Endothelial cell of umbilical vein (primary cell): ENCODE results near the gene MCTP1. TPM values are rescaled to one million over a fixed set of nuclear protein-coding genes. Genes with fewer than 3 reads are reported as not detected.

Source experiments
- BruUV-seq: library from RNA; stranded (reverse); fragments of 400-500 nt; replicated peaks from 2 replicates; lab custom pipeline; 2021; lab: Mats Ljungman, UMichigan
- CTCF ChIA-PET: fragments of 300-600, 350-600 bp; sonication (Branson Sonifier 250); formaldehyde crosslinking; loops from one replicate; lab custom pipeline; 2021; ENCODE audit warnings: antibody characterized with exemption, inconsistent platforms; lab: Charles Lee
- POLR2A ChIA-PET: fragments of 300-600, 350-600 bp; sonication (Branson Sonifier 250); formaldehyde crosslinking; loops from one replicate; lab custom pipeline; 2021; ENCODE audit warnings: antibody characterized with exemption, inconsistent platforms; lab: Charles Lee
- DNase-seq: peaks from one replicate; pipeline ENCODE4 v3.0.0-alpha.2; 2011; ENCODE audit warnings: low read depth, low spot score
- FAIRE-seq: peaks from 2 replicates; lab custom pipeline; 2011; peaks lifted over from hg19 to GRCh38; lab: Jason Lieb, UNC
- H2AFZ ChIP-seq: 2 replicates; pipeline ENCODE4 v1.6.0; 2012; ENCODE audit warnings: low read depth, low read length, control low read depth, inconsistent platforms
- H3K27ac ChIP-seq: 2 replicates; pipeline ENCODE4 v1.5.1; 2011; ENCODE audit warnings: low read depth, mild to moderate bottlenecking, control low read depth, low read length, moderate library complexity; ENCODE audit not compliant: insufficient read depth
- H3K27me3 ChIP-seq, 2 experiments: 2 replicates each; pipeline versions ENCODE4 v1.6.0 to v1.6.1; 2011; ENCODE audit warnings: low read length in 2 of 2, mixed read lengths in 1 of 2; ENCODE audit not compliant: control insufficient read depth in 2 of 2, insufficient read depth in 2 of 2
- H3K36me3 ChIP-seq, 2 experiments: 2 replicates in 1 of 2; 3 replicates in 1 of 2; pipeline ENCODE4 v1.5.1; 2011; ENCODE audit warnings: low read length in 2 of 2, mild to moderate bottlenecking in 1 of 2, moderate library complexity in 1 of 2; ENCODE audit not compliant: control insufficient read depth in 2 of 2, insufficient read depth in 2 of 2; ENCODE audit errors: extremely low read depth in 1 of 2
- H3K4me1 ChIP-seq: 3 replicates; pipeline ENCODE4 v1.5.1; 2011; ENCODE audit warnings: mild to moderate bottlenecking, low read length; ENCODE audit not compliant: control insufficient read depth, insufficient read depth; ENCODE audit errors: extremely low read depth
- H3K4me2 ChIP-seq: 2 replicates; pipeline ENCODE4 v1.6.1; 2011; ENCODE audit warnings: low read length, control low read depth, mixed read lengths; ENCODE audit not compliant: insufficient read depth
- H3K4me3 ChIP-seq, 3 experiments: fragments of 200-600 bp in 1 of 3; sonication (generic), shearing (Covaris generic) in 1 of 3; replicated peaks in 1 of 3; 2 replicates each; pipeline ENCODE4 v1.5.1; 2011 to 2016; ENCODE audit warnings: control low read depth in 3 of 3, low read length in 3 of 3, mild to moderate bottlenecking in 2 of 3, inconsistent platforms in 1 of 3, low read depth in 1 of 3, moderate library complexity in 1 of 3; ENCODE audit not compliant: insufficient read depth in 1 of 3
- H3K79me2 ChIP-seq: 2 replicates; pipeline ENCODE4 v1.6.0; 2012; ENCODE audit warnings: low read length, inconsistent platforms; ENCODE audit not compliant: control insufficient read depth, insufficient read depth
- H3K9ac ChIP-seq: replicated peaks from 2 replicates; pipeline ENCODE3; 2011; ENCODE audit warnings: low read length, control low read depth; ENCODE audit not compliant: insufficient read depth; ENCODE audit errors: extremely low read depth
- H3K9me1 ChIP-seq: replicated peaks from 3 replicates; pipeline ENCODE4 v1.6.0; 2011; ENCODE audit warnings: mild to moderate bottlenecking, low read length; ENCODE audit not compliant: control insufficient read depth, insufficient read depth; ENCODE audit errors: extremely low read depth
- H3K9me3 ChIP-seq: replicated peaks from 2 replicates; pipeline ENCODE4 v1.5.1; 2012; ENCODE audit warnings: low read length, inconsistent platforms; ENCODE audit not compliant: control insufficient read depth, insufficient read depth
- H4K20me1 ChIP-seq: replicated peaks from 2 replicates; pipeline ENCODE3; 2011; ENCODE audit warnings: mild to moderate bottlenecking, low read length; ENCODE audit not compliant: control insufficient read depth, insufficient read depth; ENCODE audit errors: extremely low read depth
- EZH2 ChIP-seq: IDR thresholded peaks from 2 replicates; pipeline ENCODE4 v1.6.1; 2012; ENCODE audit warnings: borderline replicate concordance, low read depth, mild to moderate bottlenecking, moderate library complexity, low read length, inconsistent platforms; ENCODE audit not compliant: severe bottlenecking
- FOS ChIP-seq: IDR thresholded peaks from 2 replicates; pipeline ENCODE4 v1.6.1; 2011; ENCODE audit warnings: mild to moderate bottlenecking, low read length, moderate library complexity, borderline replicate concordance; ENCODE audit not compliant: insufficient read depth
- GATA2 ChIP-seq: IDR thresholded peaks from 2 replicates; pipeline ENCODE4 v1.7.0; 2011; ENCODE audit warnings: low read depth, mild to moderate bottlenecking, moderate library complexity, mixed read lengths, low read length; ENCODE audit not compliant: insufficient read length, insufficient read depth
- JUN ChIP-seq: IDR thresholded peaks from 2 replicates; pipeline ENCODE4 v1.6.1; 2011; ENCODE audit warnings: borderline replicate concordance, low read depth; ENCODE audit not compliant: insufficient read length, insufficient read depth
- MYC ChIP-seq: IDR thresholded peaks from one replicate; pipeline ENCODE4 v1.6.1; 2011; ENCODE audit warnings: mild to moderate bottlenecking, low read depth, low read length
- POLR2A ChIP-seq: IDR thresholded peaks from 2 replicates; pipeline ENCODE4 v1.6.1; 2012; ENCODE audit warnings: low read depth, mild to moderate bottlenecking, control low read depth, low read length
- POLR2AphosphoS5 ChIP-seq: IDR thresholded peaks from 2 replicates; pipeline ENCODE4 v1.6.1; 2012; ENCODE audit warnings: low read depth, mild to moderate bottlenecking, control low read depth, low read length, moderate library complexity; ENCODE audit not compliant: insufficient read depth
- dilution Hi-C: fragments of 300-500 bp; cut with MboI; formaldehyde crosslinking; loops from one replicate; pipeline ENCODE4 v1.15.0; 2019; ENCODE audit warnings: low sequenced_read_pairs; ENCODE audit not compliant: extremely low pct_ligation_motif_present
- intact Hi-C: fragments of 100-400 bp; cut with micrococcal nuclease; formaldehyde crosslinking; loops from one replicate; pipeline ENCODE4 v1.10.0; 2022
- polyA plus RNA-seq, 4 experiments: library from polyadenylated mRNA; depleted of rRNA in 3 of 4; stranded (reverse) in 3 of 4; unstranded in 1 of 4; fragments of >200 nt; gene quantifications; 2 replicates each; pipeline versions ENCODE4 v1.2.1 to v1.2.3, GENCODE V29; 2011 to 2012; ENCODE audit warnings: missing spikeins in 1 of 4
- total RNA-seq: library from RNA; stranded (reverse); gene quantifications from 2 replicates; pipeline ENCODE4 v1.2.3, GENCODE V29; 2021
- TF ChIP-seq, protein P1 (sequence below), 2 donors: IDR thresholded peaks; 1 replicate in 1 of 2; 2 replicates in 1 of 2; pipeline ENCODE4 v1.5.1; 2011; ENCODE audit warnings: low read length in 2 of 2, mild to moderate bottlenecking in 2 of 2, moderate library complexity in 2 of 2, control low read depth in 1 of 2, inconsistent platforms in 1 of 2, low read depth in 1 of 2; ENCODE audit not compliant: insufficient read depth in 1 of 2; ENCODE audit errors: extremely low read depth in 1 of 2
- TF ChIP-seq, protein P2 (sequence below): IDR thresholded peaks from 2 replicates; pipeline ENCODE4 v1.6.1; 2011; ENCODE audit not compliant: insufficient read depth, insufficient read length

Gene MCTP1
- total and polyA plus RNA-seq, 2 donors (not counting 3 experiments of a cell fraction or from before 2014, with no cell fraction given) = 79.3 to 203 TPM

DNA sequence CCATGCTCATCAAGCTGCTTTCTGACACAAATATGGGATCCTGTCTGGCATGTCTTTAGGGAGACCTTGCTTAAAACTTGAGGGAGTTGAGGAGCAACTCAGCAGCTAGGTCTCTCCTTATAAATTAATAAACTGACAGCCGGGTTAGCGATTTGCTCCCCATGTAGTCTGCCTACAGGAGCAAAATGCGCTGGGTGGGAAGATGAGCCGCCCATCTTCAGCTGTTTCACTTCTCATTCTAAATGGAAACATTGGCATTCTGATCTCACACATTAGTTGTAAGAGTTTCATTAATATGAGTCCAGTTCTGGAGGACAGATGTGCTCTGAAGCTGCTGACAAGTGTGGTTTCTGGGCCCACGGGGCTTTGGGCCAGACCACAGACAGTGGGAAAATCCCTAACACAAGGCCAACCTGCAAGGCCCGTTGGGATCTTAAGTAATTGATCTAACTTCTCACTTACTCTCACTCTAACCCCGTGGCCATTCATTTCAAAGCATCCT is 197.0 kb downstream of the MCTP1 start:
- TF ChIP-seq GATA2 = no peak
- TF ChIP-seq JUN = no peak
- no peak for TF ChIP-seq EZH2
- no peak for TF ChIP-seq POLR2AphosphoS5
- TF ChIP-seq, protein P1, sequence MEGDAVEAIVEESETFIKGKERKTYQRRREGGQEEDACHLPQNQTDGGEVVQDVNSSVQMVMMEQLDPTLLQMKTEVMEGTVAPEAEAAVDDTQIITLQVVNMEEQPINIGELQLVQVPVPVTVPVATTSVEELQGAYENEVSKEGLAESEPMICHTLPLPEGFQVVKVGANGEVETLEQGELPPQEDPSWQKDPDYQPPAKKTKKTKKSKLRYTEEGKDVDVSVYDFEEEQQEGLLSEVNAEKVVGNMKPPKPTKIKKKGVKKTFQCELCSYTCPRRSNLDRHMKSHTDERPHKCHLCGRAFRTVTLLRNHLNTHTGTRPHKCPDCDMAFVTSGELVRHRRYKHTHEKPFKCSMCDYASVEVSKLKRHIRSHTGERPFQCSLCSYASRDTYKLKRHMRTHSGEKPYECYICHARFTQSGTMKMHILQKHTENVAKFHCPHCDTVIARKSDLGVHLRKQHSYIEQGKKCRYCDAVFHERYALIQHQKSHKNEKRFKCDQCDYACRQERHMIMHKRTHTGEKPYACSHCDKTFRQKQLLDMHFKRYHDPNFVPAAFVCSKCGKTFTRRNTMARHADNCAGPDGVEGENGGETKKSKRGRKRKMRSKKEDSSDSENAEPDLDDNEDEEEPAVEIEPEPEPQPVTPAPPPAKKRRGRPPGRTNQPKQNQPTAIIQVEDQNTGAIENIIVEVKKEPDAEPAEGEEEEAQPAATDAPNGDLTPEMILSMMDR (IDR thresholded peaks at IDR 0.05; ENCODE audit: extremely low read depth in 1 of 2, insufficient read depth in 1 of 2, low read depth in 1 of 2, low read length in 2 of 2) = no peak
- TF ChIP-seq, protein P2, sequence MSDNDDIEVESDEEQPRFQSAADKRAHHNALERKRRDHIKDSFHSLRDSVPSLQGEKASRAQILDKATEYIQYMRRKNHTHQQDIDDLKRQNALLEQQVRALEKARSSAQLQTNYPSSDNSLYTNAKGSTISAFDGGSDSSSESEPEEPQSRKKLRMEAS = no peak
- no peak for TF ChIP-seq FOS
- TF ChIP-seq MYC = no peak
- TF ChIP-seq POLR2A = no peak
- Histone ChIP-seq H3K9me3 (no peaks in the 10 kb centered on the region), H3K4me3 (no peak overlapping the region), H2AFZ (no peak overlapping the region), H3K4me2 (no peak overlapping the region), H3K9ac (no peak overlapping the region), H3K36me3 (no peaks in the 10 kb centered on the region), H3K27me3 (no peaks in the 10 kb centered on the region), H3K27ac (no peak overlapping the region), H3K9me1 (no peaks in the 10 kb centered on the region), H4K20me1 (no peaks in the 10 kb centered on the region), H3K4me1 (peaks cover 16% of the 10 kb centered on the region), H3K79me2 (no peaks in the 10 kb centered on the region)
- POLR2A ChIA-PET = no interaction called here
- DNase-seq (no peak), FAIRE-seq (no peak)
- CTCF ChIA-PET = interaction anchor here (1.0 kb wide), 1 partner anchor 87 kb away, joined by 3 read pairs; no protein-coding TSS in a partner anchor
- intact Hi-C loops = no loop called here
- dilution Hi-C loops = no loop called here
- BruUV-seq = no TSS peak
